ENCODE data around the gene VMO1.

The VMO1 gene

GRCh38 chr17:4743216-4743615 is 42.9 kb downstream of the VMO1 start:
- in situ Hi-C loops (cut with HindIII; ENCODE audit: low pct_ligation_motif_present, low sequenced_read_pairs), result no loop called here
- no peak overlapping the region for H3K27ac ChIP-seq
- no peaks in the 10 kb centered on the region for H3K36me3 ChIP-seq (replicated peaks)
- peaks cover 26% of the 10 kb centered on the region for H3K27me3 ChIP-seq (replicated peaks)
- H3K4me3 ChIP-seq (ENCODE audit: low read depth, low read length), result no peak overlapping the region
- no peak for DNase-seq
- TF ChIP-seq CTCF (IDR thresholded peaks at IDR 0.05; ENCODE audit: low read depth, low read length, missing control alignments), result no peak

GRCh38 chr17:4742629-4743028 is 43.5 kb downstream of the VMO1 start:
- in situ Hi-C loops (cut with HindIII; ENCODE audit: low pct_ligation_motif_present, low sequenced_read_pairs), result no loop called here
- Histone ChIP-seq H3K36me3 (replicated peaks) (no peaks in the 10 kb centered on the region), H3K27me3 (replicated peaks) (peaks cover 28% of the 10 kb centered on the region), H3K27ac (no peak overlapping the region), H3K4me3 (ENCODE audit: low read depth, low read length) (no peak overlapping the region)
- DNase-seq, result no peak
- no peak for TF ChIP-seq CTCF (IDR thresholded peaks at IDR 0.05; ENCODE audit: low read depth, low read length, missing control alignments)

- no peak for TF ChIP-seq CTCF (IDR thresholded peaks at IDR 0.05; ENCODE audit: low read depth, low read length, missing control alignments)
- no peak for DNase-seq
- no peak overlapping the region for H3K27ac ChIP-seq
- in situ Hi-C loops (cut with HindIII; ENCODE audit: low pct_ligation_motif_present, low sequenced_read_pairs), result no loop called here
- H3K36me3 ChIP-seq (replicated peaks), result no peaks in the 10 kb centered on the region
- no peak overlapping the region for H3K4me3 ChIP-seq (ENCODE audit: low read depth, low read length)
- peaks cover 28% of the 10 kb centered on the region for H3K27me3 ChIP-seq (replicated peaks)
These were observed 44.0 kb downstream of the VMO1 start for GRCh38 chr17:4742133-4742532.

GRCh38 chr17:4741544-4741943 is 44.6 kb downstream of the VMO1 start:
- H3K4me3 ChIP-seq (ENCODE audit: low read depth, low read length), result no peak overlapping the region
- TF ChIP-seq CTCF (IDR thresholded peaks at IDR 0.05; ENCODE audit: low read depth, low read length, missing control alignments), result no peak
- in situ Hi-C loops (cut with HindIII; ENCODE audit: low pct_ligation_motif_present, low sequenced_read_pairs), result no loop called here
- no peaks in the 10 kb centered on the region for H3K36me3 ChIP-seq (replicated peaks)
- DNase-seq, result no peak
- peaks cover 28% of the 10 kb centered on the region for H3K27me3 ChIP-seq (replicated peaks)
- no peak overlapping the region for H3K27ac ChIP-seq

- Histone ChIP-seq H3K36me3 (replicated peaks) (no peaks in the 10 kb centered on the region), H3K4me3 (ENCODE audit: low read depth, low read length) (no peak overlapping the region), H3K27ac (no peak overlapping the region), H3K27me3 (replicated peaks) (peaks cover 24% of the 10 kb centered on the region)
- no peak for TF ChIP-seq CTCF (IDR thresholded peaks at IDR 0.05; ENCODE audit: low read depth, low read length, missing control alignments)
- in situ Hi-C loops (cut with HindIII; ENCODE audit: low pct_ligation_motif_present, low sequenced_read_pairs), result no loop called here
- DNase-seq, result no peak
These were observed 45.6 kb downstream of the VMO1 start for GRCh38 chr17:4740584-4740983.

- Histone ChIP-seq H3K27me3 (replicated peaks) (peaks cover 19% of the 10 kb centered on the region), H3K4me3 (ENCODE audit: low read depth, low read length) (peak overlapping the region; percentile 63), H3K36me3 (replicated peaks) (no peaks in the 10 kb centered on the region), H3K27ac (no peak overlapping the region)
- in situ Hi-C loops (cut with HindIII; ENCODE audit: low pct_ligation_motif_present, low sequenced_read_pairs), result no loop called here
- no peak for TF ChIP-seq CTCF (IDR thresholded peaks at IDR 0.05; ENCODE audit: low read depth, low read length, missing control alignments)
- no peak for DNase-seq
These were observed 46.2 kb downstream of the VMO1 start for GRCh38 chr17:4740025-4740351.

Measured in brain microvascular endothelial cell (primary cell).